Neural progenitor cell (in vitro differentiated cells): ENCODE measurements around the gene PEX10.

ENCODE experiments used
- EZH2 ChIP-seq: fragments of 200-600 bp; sonication (generic); IDR thresholded peaks from 2 replicates; pipeline ENCODE4 v1.6.1; 2017; ENCODE audit warnings: antibody characterized with exemption, mild to moderate bottlenecking, moderate library complexity
- EZH2phosphoT487 ChIP-seq: fragments of 200-600 bp; sonication (generic); IDR thresholded peaks from 2 replicates; pipeline ENCODE4 v1.6.1; 2017; ENCODE audit warnings: antibody characterized with exemption
- TF ChIP-seq, protein P1 (sequence below): fragments of 200-600 bp; sonication (generic); IDR thresholded peaks from 2 replicates; pipeline ENCODE4 v1.5.1; 2017; ENCODE audit warnings: antibody characterized with exemption, mild to moderate bottlenecking

DNA sequence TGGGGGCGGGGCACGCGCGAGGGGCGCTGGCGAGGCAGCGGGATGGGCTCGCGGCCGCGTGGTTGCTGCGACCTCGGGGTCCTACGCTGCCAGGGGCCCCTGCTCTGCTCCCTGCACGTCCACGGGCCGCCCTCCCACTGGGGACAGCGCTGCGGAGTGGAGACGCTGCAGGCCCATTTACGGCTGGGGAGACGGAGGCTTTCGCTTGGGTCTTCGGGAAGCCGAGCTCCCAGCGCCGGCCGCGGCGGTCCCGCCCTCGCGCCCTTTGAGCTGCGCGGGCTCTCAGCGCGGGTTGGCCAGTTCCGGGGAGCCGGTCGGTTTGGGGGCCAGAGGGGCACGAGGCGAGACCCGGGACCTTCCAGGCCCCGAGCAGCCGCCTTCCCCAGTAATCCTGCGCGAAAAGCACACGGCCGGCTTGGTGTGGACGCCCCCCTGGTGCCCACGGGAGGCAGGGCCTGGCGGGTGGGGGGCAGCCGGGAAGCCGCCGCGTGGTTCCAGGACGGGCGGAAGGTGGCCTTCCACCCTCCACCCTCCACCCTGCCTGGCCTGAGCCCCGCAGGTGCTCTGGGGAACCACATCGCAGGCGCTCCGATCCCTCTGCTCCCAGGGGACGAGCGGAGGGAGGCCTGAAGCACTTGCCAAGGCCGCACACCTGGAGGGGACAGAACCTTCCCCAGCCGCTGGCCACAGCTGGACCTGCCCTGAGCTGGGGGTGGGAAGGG is 570 bp upstream of the PEX10 start:
- TF ChIP-seq, protein P1, sequence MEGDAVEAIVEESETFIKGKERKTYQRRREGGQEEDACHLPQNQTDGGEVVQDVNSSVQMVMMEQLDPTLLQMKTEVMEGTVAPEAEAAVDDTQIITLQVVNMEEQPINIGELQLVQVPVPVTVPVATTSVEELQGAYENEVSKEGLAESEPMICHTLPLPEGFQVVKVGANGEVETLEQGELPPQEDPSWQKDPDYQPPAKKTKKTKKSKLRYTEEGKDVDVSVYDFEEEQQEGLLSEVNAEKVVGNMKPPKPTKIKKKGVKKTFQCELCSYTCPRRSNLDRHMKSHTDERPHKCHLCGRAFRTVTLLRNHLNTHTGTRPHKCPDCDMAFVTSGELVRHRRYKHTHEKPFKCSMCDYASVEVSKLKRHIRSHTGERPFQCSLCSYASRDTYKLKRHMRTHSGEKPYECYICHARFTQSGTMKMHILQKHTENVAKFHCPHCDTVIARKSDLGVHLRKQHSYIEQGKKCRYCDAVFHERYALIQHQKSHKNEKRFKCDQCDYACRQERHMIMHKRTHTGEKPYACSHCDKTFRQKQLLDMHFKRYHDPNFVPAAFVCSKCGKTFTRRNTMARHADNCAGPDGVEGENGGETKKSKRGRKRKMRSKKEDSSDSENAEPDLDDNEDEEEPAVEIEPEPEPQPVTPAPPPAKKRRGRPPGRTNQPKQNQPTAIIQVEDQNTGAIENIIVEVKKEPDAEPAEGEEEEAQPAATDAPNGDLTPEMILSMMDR: no peak
- TF ChIP-seq EZH2 (no peak), EZH2phosphoT487 (no peak)
